Aorta (tissue), 5 donors: ENCODE results near the gene LRIG1. TPM values are rescaled to one million over a fixed set of nuclear protein-coding genes. Genes with fewer than 3 reads are reported as not detected.

Experiments used
- ATAC-seq: fragments of 200-7000 bp; cut with Tn5 transposase; one replicate; pipeline ENCODE4 v1.9.1; 2022; ENCODE audit warnings: moderate library complexity; ENCODE audit not compliant: low FRiP score
- DNase-seq, 2 donors: peaks; one replicate each; pipeline ENCODE4 v3.0.0-alpha.2; 2020
- H3K27ac ChIP-seq, 2 donors: one replicate each; pipeline ENCODE4 v1.5.1; 2013; ENCODE audit warnings: low read length in 2 of 2, mild to moderate bottlenecking in 2 of 2, moderate library complexity in 2 of 2, control low read depth in 1 of 2, inconsistent platforms in 1 of 2, low read depth in 1 of 2
- H3K27me3 ChIP-seq, 2 donors: one replicate each; pipeline ENCODE4 v1.6.1; 2013; ENCODE audit warnings: control low read depth in 1 of 2, low read length in 1 of 2, mild to moderate bottlenecking in 1 of 2, moderate library complexity in 1 of 2; ENCODE audit not compliant: insufficient read depth in 2 of 2, control insufficient read depth in 1 of 2
- H3K36me3 ChIP-seq, 2 donors: one replicate each; pipeline ENCODE4 v1.6.1; 2013; ENCODE audit warnings: control low read depth in 1 of 2, low read length in 1 of 2, mild to moderate bottlenecking in 1 of 2; ENCODE audit not compliant: insufficient read depth in 2 of 2, control insufficient read depth in 1 of 2
- H3K4me1 ChIP-seq, 2 donors: one replicate each; pipeline ENCODE4 v1.6.1; 2013; ENCODE audit warnings: low read length in 2 of 2, control low read depth in 1 of 2, mild to moderate bottlenecking in 1 of 2, moderate library complexity in 1 of 2; ENCODE audit not compliant: insufficient read depth in 2 of 2, control insufficient read depth in 1 of 2
- H3K4me3 ChIP-seq, 2 donors: one replicate each; pipeline ENCODE4 v1.5.1; 2013; ENCODE audit warnings: low read length in 2 of 2, control low read depth in 1 of 2, mild to moderate bottlenecking in 1 of 2
- H3K9me3 ChIP-seq: one replicate; pipeline ENCODE4 v1.6.1; 2013; ENCODE audit warnings: mild to moderate bottlenecking, low read length; ENCODE audit not compliant: control insufficient read depth
- WGBS, 2 donors: extraction: QIAGEN DNeasy Blood & Tissue Kit; methylation state at CpG; one replicate each; pipeline ENCODE4 v1.1.7; 2013; 5-methylcytosine and 5-hydroxymethylcytosine counted together
- intact Hi-C, 2 donors: fragments of 100-400 bp; cut with DNase I; formaldehyde crosslinking; loops; one replicate each; pipeline versions ENCODE4 v1.14.2 to v1.15.0; 2022
- polyA plus RNA-seq, 2 donors: library from polyadenylated mRNA; stranded (reverse); fragments of 200-250 nt; gene quantifications; one replicate each; pipeline ENCODE4 v1.2.3, GENCODE V29; 2013
- total RNA-seq, 2 donors: library from RNA; stranded (reverse); fragmentation: NEBNext Ultra II Directional; extraction: Animal tissue kit (Norgen Biotek cat#: 25700); gene quantifications; one replicate each; pipeline ENCODE4 v1.2.1, GENCODE V29; 2021
- donor health status: healthy with polysubstance abuse.
- donor health status: Bipolar disorder and iron deficiency.
- donor health status: DM: no; HTN: no; CAD: no.
- donor health status: DM: no; HTN: no; CAD: no.
- donor health status: DM: yes; HTN: yes; CAD: no.

LRIG1 gene
- total and polyA plus RNA-seq, 4 donors = 15.0 to 115 (median 68.9) TPM

DNA sequence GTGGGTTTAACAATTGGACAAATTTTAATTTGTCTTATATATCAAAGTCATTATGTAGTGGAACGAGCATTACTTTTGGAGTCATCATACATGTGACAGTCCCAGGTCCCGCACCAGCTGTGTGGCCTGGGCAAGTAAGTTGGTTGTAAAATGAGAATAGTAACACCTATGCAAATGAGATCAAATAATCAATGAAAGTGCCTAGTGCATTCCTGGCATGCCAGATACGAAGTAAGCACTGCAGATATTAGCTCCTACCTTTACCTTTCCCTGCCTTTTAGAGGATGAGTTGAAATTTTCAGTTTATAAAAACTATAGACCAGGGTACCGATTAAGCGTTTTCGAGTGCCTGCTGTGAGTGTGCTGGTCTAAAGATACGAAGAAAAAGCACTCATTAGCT lies 134.1 kb downstream of the LRIG1 start:
- DNase-seq (no peak), ATAC-seq (no peak)
- intact Hi-C loops = no loop called here
- H3K27me3 ChIP-seq = no peaks in the 10 kb centered on the region
- H3K36me3 ChIP-seq = no peaks in the 10 kb centered on the region
- 97 to 98% methylated on average over 7 of the region's 7 CpGs for WGBS, 2 donors
- H3K9me3 ChIP-seq = no peaks in the 10 kb centered on the region
- H3K27ac ChIP-seq = no peak overlapping the region
- H3K4me3 ChIP-seq = no peak overlapping the region
- peaks cover 2 to 6% of the 10 kb centered on the region in 2 donors for H3K4me1 ChIP-seq

DNA sequence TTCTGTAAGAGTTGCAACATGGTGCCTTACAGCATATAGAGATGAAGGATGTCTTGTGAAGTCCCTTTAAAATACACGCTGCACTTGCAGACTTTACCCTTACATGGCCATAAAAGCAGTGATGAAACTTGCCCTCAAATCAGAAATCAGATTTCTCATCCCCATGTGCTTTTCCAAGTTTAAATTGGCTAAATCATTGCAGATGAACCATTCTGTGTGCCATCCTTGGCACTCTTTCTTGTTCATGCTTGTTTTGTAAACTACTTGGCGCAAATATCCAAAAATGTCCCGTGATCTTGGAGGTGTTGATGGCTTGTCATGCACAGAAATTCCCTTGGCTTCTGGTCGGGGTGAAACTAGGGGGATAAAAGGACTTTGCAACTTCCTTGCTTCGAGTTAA lies 135.7 kb downstream of the LRIG1 start:
- H3K4me1 ChIP-seq = peaks cover 2 to 6% of the 10 kb centered on the region in 2 donors
- no peak for ATAC-seq

DNA sequence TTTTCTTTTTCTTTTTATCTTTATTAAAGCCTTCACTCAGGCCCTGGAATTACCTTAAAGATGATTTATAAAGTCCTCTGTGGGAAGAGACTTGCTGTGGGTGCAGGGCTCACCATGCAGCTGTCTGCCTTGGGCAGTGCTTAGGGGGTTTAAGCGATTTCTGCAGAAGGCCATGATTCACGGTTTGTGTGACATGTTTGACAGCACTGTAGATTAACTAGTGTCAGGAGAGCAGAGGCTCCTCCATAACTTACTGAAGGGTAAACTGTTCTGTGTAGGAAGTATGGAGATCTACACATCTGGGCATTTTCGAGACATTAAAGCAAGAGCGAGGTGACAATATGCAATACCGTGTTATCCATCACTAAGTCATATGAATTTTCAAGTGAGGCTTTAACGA lies 137.7 kb downstream of the LRIG1 start:
- whole genome bisulfite sequencing, 2 donors = 70 to 89% methylated on average over 6 of the region's 6 CpGs
- ATAC-seq (no peak), DNase-seq (no peak)
- no peak overlapping the region for H3K27ac ChIP-seq
- intact Hi-C loops = loop anchor here in 1 of 2 donors (2.0 kb wide), 1 partner anchor 32 kb away; no protein-coding TSS in a partner anchor
- no peaks in the 10 kb centered on the region for H3K36me3 ChIP-seq
- no peak overlapping the region for H3K4me3 ChIP-seq
- H3K27me3 ChIP-seq = no peaks in the 10 kb centered on the region
- H3K4me1 ChIP-seq = peaks cover 2 to 6% of the 10 kb centered on the region in 2 donors
- no peaks in the 10 kb centered on the region for H3K9me3 ChIP-seq

More for the DNA sequence above, 135.7 kb downstream of the LRIG1 start:
- H3K36me3 ChIP-seq = no peaks in the 10 kb centered on the region
- no peaks in the 10 kb centered on the region for H3K9me3 ChIP-seq
- H3K27me3 ChIP-seq = no peaks in the 10 kb centered on the region
- no peak for DNase-seq
- H3K27ac ChIP-seq = no peak overlapping the region
- H3K4me3 ChIP-seq = no peak overlapping the region
- 76 to 80% methylated on average over 5 of the region's 5 CpGs for WGBS, 2 donors
- intact Hi-C loops = no loop called here

DNA sequence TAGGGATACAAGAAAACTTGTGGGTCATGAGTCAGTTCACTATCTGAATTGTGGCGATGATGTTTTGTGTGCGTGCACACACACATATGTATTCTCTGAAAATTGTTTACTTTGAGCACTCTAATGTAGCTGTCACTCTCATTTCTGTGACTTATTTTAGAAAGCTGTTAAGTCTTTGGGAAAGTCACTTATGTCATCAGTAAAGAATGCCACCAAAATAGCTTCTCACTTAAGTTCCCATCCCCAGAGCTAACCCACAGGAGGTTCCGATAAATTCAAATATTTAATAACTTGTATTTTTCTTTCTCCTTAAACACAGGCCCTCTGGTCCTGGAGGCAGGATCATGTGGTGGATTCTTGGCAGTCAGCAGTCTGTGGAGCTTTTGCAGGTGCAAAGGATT lies 138.3 kb downstream of the LRIG1 start:
- DNase-seq = no peak
- H3K27ac ChIP-seq = no peak overlapping the region
- WGBS, 2 donors = 3 to 9% methylated on average over 3 of the region's 3 CpGs
- no peaks in the 10 kb centered on the region for H3K36me3 ChIP-seq
- intact Hi-C loops = loop anchor here in 1 of 2 donors (2.0 kb wide), 1 partner anchor 32 kb away; no protein-coding TSS in a partner anchor
- ATAC-seq = no peak
- peaks cover 2 to 6% of the 10 kb centered on the region in 2 donors for H3K4me1 ChIP-seq
- no peak overlapping the region for H3K4me3 ChIP-seq
- no peaks in the 10 kb centered on the region for H3K27me3 ChIP-seq
- no peaks in the 10 kb centered on the region for H3K9me3 ChIP-seq

DNA sequence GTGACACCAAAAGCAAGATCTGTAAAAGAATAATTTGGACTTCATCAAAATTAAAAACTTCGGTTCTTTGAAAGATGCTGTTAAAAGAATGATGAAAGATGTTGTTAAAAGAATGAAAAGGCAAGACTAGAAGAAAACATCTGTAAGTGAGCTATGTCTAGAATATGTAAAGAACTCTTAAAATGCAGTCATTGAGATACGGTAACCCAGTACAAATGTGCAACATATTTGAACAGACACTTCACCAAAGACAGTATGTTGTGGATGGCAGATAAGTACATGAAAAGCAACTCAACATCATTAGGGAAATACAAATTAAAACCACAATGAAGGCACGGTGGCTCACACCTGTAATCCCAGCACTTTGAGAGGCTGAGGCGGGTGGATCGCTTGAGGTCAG lies 139.5 kb downstream of the LRIG1 start:
- ATAC-seq = no peak
- Histone ChIP-seq H3K36me3 (no peaks in the 10 kb centered on the region), H3K27me3 (no peaks in the 10 kb centered on the region), H3K4me1 (peaks cover 2 to 6% of the 10 kb centered on the region in 2 donors), H3K4me3 (no peak overlapping the region), H3K27ac (no peak overlapping the region), H3K9me3 (no peaks in the 10 kb centered on the region)
- intact Hi-C loops = no loop called here
- no peak for DNase-seq
- WGBS, 2 donors = 89 to 96% methylated on average over 5 of the region's 5 CpGs

DNA sequence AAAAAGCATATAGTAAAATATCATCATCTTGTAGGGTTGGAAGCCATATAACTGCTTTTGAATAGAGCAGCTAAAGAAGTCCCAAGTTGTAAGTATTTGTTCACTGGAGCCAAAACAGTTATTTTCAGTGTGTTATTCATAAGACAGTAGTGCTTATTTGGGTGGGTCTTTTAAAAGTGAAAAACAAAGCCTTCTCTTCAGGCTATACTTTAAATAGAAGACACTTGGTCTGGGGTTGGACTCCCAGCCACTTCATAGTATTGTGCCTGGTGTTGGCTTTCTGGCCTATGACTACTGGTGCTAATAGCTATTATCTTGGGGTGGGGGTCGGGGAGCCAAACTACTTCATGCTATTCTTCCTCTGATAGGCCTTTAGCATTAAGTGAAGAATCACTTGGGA lies 144.8 kb downstream of the LRIG1 start:
- 99 to 100% methylated on average over 1 of the region's 1 CpG for WGBS, 2 donors
- DNase-seq = no peak
- no peak for ATAC-seq
- no peak overlapping the region for H3K4me3 ChIP-seq
- intact Hi-C loops = no loop called here
- no peaks in the 10 kb centered on the region for H3K4me1 ChIP-seq
- H3K9me3 ChIP-seq = no peaks in the 10 kb centered on the region
- no peaks in the 10 kb centered on the region for H3K27me3 ChIP-seq
- H3K36me3 ChIP-seq = no peaks in the 10 kb centered on the region
- no peak overlapping the region for H3K27ac ChIP-seq

DNA sequence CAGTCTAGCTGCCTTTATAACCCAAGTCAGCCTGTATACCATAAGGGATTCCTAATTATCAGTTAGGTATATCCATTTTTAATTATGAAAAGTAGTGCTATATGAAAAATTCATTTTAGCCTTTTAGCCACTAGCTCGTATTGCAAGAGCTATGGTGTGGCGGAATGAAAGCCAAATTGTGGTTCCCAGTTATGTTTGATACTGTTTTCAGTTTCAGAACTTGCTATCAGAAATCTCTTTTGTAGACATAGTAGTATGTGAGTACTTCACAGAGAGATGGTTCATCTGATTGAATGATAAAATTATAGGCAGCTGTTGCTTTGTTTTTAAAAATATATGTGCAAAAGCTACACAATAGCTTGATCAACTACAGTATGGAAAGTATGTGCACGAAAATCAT lies 145.4 kb downstream of the LRIG1 start:
- no peaks in the 10 kb centered on the region for H3K4me1 ChIP-seq
- no peak for ATAC-seq
- 92% methylated on average over 3 of the region's 3 CpGs for WGBS, 2 donors
- intact Hi-C loops = no loop called here
- no peaks in the 10 kb centered on the region for H3K36me3 ChIP-seq
- DNase-seq = no peak
- H3K9me3 ChIP-seq = no peaks in the 10 kb centered on the region
- H3K27me3 ChIP-seq = no peaks in the 10 kb centered on the region
- no peak overlapping the region for H3K27ac ChIP-seq
- H3K4me3 ChIP-seq = no peak overlapping the region

DNA sequence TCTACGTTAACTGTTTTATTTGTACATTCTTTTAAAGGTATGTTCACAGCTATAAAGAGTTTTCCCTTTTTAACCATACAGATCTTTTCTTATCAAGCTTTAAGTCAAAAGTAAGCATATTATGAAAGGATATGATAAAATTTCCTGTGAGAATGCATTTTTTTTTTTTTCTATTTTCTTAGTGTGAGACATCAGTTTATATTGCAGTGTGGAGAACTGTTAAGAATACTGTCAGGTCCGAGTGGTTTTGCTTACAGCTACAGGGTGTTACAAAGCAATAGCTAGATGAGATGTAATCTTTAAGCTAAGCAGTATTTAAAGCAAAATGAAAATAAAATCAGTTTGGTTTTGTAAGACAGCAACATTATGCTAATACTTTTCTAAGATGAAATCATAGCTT lies 146.8 kb downstream of the LRIG1 start:
- Histone ChIP-seq H3K4me1 (no peaks in the 10 kb centered on the region), H3K9me3 (no peaks in the 10 kb centered on the region), H3K27me3 (no peaks in the 10 kb centered on the region), H3K36me3 (no peaks in the 10 kb centered on the region), H3K4me3 (no peak overlapping the region), H3K27ac (no peak overlapping the region)
- WGBS, 2 donors = 37 to 62% methylated on average over 2 of the region's 2 CpGs
- intact Hi-C loops = no loop called here
- ATAC-seq = no peak
- no peak for DNase-seq

DNA sequence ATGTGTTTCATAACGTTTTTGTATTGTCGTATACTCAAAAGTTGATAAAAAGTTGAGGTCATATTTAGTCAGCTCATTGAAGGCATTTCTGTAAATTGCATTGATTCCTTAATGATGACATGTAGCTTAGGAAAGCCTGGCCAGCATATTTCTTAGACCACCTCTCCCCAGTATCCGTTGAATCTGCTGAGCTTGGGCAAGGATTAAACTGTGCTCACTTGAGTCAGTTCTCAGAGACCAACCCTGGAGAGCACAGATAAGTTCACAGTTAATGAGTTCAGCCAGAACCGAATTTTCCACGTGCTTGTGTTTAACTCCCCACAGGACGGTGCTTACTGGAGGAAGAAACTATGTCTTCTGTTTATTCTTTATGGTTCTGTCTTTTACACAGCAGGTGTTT lies 147.3 kb downstream of the LRIG1 start:
- no peaks in the 10 kb centered on the region for H3K9me3 ChIP-seq
- DNase-seq (no peak), ATAC-seq (no peak)
- intact Hi-C loops = no loop called here
- no peak overlapping the region for H3K4me3 ChIP-seq
- WGBS, 2 donors = 13 to 21% methylated on average over 6 of the region's 6 CpGs
- H3K36me3 ChIP-seq = no peaks in the 10 kb centered on the region
- no peak overlapping the region for H3K27ac ChIP-seq
- H3K27me3 ChIP-seq = no peaks in the 10 kb centered on the region
- no peaks in the 10 kb centered on the region for H3K4me1 ChIP-seq
